ENCODE measurements around the gene SNRNP25.

- no peak for TF ChIP-seq CTCF (IDR thresholded peaks at IDR 0.05)
- TF ChIP-seq POLR2A (IDR thresholded peaks at IDR 0.05) = no peak
Observed at GRCh38 chr16:60929-61878, 7.6 kb downstream of the SNRNP25 start.
